ENCODE data around the gene ACTL8.

Gene ACTL8

GRCh38 chr1:17725811-17726582 lies 29.1 kb upstream of the ACTL8 start:
- in situ Hi-C loops (cut with HindIII; ENCODE audit: low pct_unique_long_range_greater_than_20kb, low sequenced_read_pairs) = no loop called here
- no peak for TF ChIP-seq JUND (IDR thresholded peaks at IDR 0.05; ENCODE audit: low read depth)
- no peak for DNase-seq (ENCODE audit: low read depth in 1 of 2, low spot score in 1 of 2)

GRCh38 chr1:17728123-17728712 lies 26.9 kb upstream of the ACTL8 start:
- in situ Hi-C loops (cut with HindIII; ENCODE audit: low pct_unique_long_range_greater_than_20kb, low sequenced_read_pairs) = no loop called here
- no peak for TF ChIP-seq JUND (IDR thresholded peaks at IDR 0.05; ENCODE audit: low read depth)
- no peak for DNase-seq (ENCODE audit: low read depth in 1 of 2, low spot score in 1 of 2)

- DNase-seq (ENCODE audit: low read depth in 1 of 2, low spot score in 1 of 2) = no peak
- in situ Hi-C loops (cut with HindIII; ENCODE audit: low pct_unique_long_range_greater_than_20kb, low sequenced_read_pairs) = no loop called here
These were observed 25.9 kb upstream of the ACTL8 start for GRCh38 chr1:17729248-17729647.

GRCh38 chr1:17729909-17730308 lies 25.2 kb upstream of the ACTL8 start:
- DNase-seq (ENCODE audit: low read depth in 1 of 2, low spot score in 1 of 2) = no peak
- TF ChIP-seq JUND (IDR thresholded peaks at IDR 0.05; ENCODE audit: low read depth) = no peak
- in situ Hi-C loops (cut with HindIII; ENCODE audit: low pct_unique_long_range_greater_than_20kb, low sequenced_read_pairs) = no loop called here

More at GRCh38 chr1:17729248-17729647, 25.9 kb upstream of the ACTL8 start:
- TF ChIP-seq JUND (IDR thresholded peaks at IDR 0.05; ENCODE audit: low read depth) = no peak

GRCh38 chr1:17731460-17731859 lies 23.7 kb upstream of the ACTL8 start:
- no peak for DNase-seq (ENCODE audit: low read depth in 1 of 2, low spot score in 1 of 2)
- in situ Hi-C loops (cut with HindIII; ENCODE audit: low pct_unique_long_range_greater_than_20kb, low sequenced_read_pairs) = no loop called here
- no peak for TF ChIP-seq JUND (IDR thresholded peaks at IDR 0.05; ENCODE audit: low read depth)

- no peak for TF ChIP-seq JUND (IDR thresholded peaks at IDR 0.05; ENCODE audit: low read depth)
- no peak for DNase-seq (ENCODE audit: low read depth in 1 of 2, low spot score in 1 of 2)
- in situ Hi-C loops (cut with HindIII; ENCODE audit: low pct_unique_long_range_greater_than_20kb, low sequenced_read_pairs) = no loop called here
These were observed 22.7 kb upstream of the ACTL8 start for GRCh38 chr1:17732475-17732874.

GRCh38 chr1:17733661-17734060 lies 21.5 kb upstream of the ACTL8 start:
- in situ Hi-C loops (cut with HindIII; ENCODE audit: low pct_unique_long_range_greater_than_20kb, low sequenced_read_pairs) = no loop called here
- DNase-seq (ENCODE audit: low read depth in 1 of 2, low spot score in 1 of 2) = no peak
- TF ChIP-seq JUND (IDR thresholded peaks at IDR 0.05; ENCODE audit: low read depth) = no peak

- in situ Hi-C loops (cut with HindIII; ENCODE audit: low pct_unique_long_range_greater_than_20kb, low sequenced_read_pairs) = no loop called here
- no peak for DNase-seq (ENCODE audit: low read depth in 1 of 2, low spot score in 1 of 2)
- TF ChIP-seq JUND (IDR thresholded peaks at IDR 0.05; ENCODE audit: low read depth) = no peak
These were observed 20.5 kb upstream of the ACTL8 start for GRCh38 chr1:17734609-17735008.

GRCh38 chr1:17735348-17735747 lies 19.8 kb upstream of the ACTL8 start:
- in situ Hi-C loops (cut with HindIII; ENCODE audit: low pct_unique_long_range_greater_than_20kb, low sequenced_read_pairs) = no loop called here

GRCh38 chr1:17735793-17736192 lies 19.3 kb upstream of the ACTL8 start:
- in situ Hi-C loops (cut with HindIII; ENCODE audit: low pct_unique_long_range_greater_than_20kb, low sequenced_read_pairs) = no loop called here
- no peak for DNase-seq (ENCODE audit: low read depth in 1 of 2, low spot score in 1 of 2)
- no peak for TF ChIP-seq JUND (IDR thresholded peaks at IDR 0.05; ENCODE audit: low read depth)

More at GRCh38 chr1:17735348-17735747, 19.8 kb upstream of the ACTL8 start:
- no peak for TF ChIP-seq JUND (IDR thresholded peaks at IDR 0.05; ENCODE audit: low read depth)
- DNase-seq (ENCODE audit: low read depth in 1 of 2, low spot score in 1 of 2) = no peak

GRCh38 chr1:17736625-17737024 lies 18.5 kb upstream of the ACTL8 start:
- TF ChIP-seq JUND (IDR thresholded peaks at IDR 0.05; ENCODE audit: low read depth) = no peak
- DNase-seq (ENCODE audit: low read depth in 1 of 2, low spot score in 1 of 2) = no peak
- in situ Hi-C loops (cut with HindIII; ENCODE audit: low pct_unique_long_range_greater_than_20kb, low sequenced_read_pairs) = no loop called here

GRCh38 chr1:17739050-17739449 lies 16.1 kb upstream of the ACTL8 start:
- DNase-seq (ENCODE audit: low read depth in 1 of 2, low spot score in 1 of 2) = no peak
- in situ Hi-C loops (cut with HindIII; ENCODE audit: low pct_unique_long_range_greater_than_20kb, low sequenced_read_pairs) = no loop called here
- no peak for TF ChIP-seq JUND (IDR thresholded peaks at IDR 0.05; ENCODE audit: low read depth)

GRCh38 chr1:17741052-17741451 lies 14.1 kb upstream of the ACTL8 start:
- TF ChIP-seq JUND (IDR thresholded peaks at IDR 0.05; ENCODE audit: low read depth) = no peak
- DNase-seq (ENCODE audit: low read depth in 1 of 2, low spot score in 1 of 2) = no peak
- in situ Hi-C loops (cut with HindIII; ENCODE audit: low pct_unique_long_range_greater_than_20kb, low sequenced_read_pairs) = no loop called here

Data from T47D (cell line).